ENCODE measurements around the gene KY. TPM values are rescaled to one million over a fixed set of nuclear protein-coding genes. Genes with fewer than 3 reads are reported as not detected.
"Not testable (repeated sequence)": the region's sequence is repeated elsewhere in the genome, so short reads cannot be mapped to it uniquely, and the experiment has no call there.

The KY gene
- total RNA-seq, 4 donors from 2014 or later = 0.20 to 2.2 (median 1.5) TPM; not detected in 1

DNA sequence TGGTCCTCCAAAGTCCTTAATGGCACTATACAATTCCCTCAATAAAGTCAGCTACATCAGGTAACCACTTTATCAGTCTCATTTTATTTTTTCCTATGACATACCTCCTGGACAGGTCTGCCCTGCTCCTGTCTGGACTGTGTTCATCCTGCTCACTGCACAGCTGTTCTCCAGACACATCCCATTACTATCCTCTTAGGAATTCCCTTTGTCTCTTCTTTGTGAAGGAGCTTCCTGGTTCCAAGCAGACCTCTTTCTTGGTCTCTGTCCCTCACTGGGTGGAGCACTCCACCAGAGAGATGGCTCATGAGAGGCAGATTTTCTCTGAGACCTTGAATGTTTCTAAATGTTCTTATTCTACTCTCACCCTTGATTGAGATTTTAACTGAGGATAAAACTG, 60.1 kb downstream of the KY start:
- no peaks in the 10 kb centered on the region for H3K4me1 ChIP-seq
- no peak for DNase-seq (ENCODE audit: low spot score in 2 of 2)
- H3K27ac ChIP-seq = no peak overlapping the region

GRCh38 chr3:134579141-134579665, 71.6 kb downstream of the KY start:
- Histone ChIP-seq H3K36me3 (peaks cover 0 to 12% (median 0%) of the 10 kb centered on the region in 3 donors), H3K9me3 (peaks cover 0 to 12% (median 0%) of the 10 kb centered on the region in 4 donors), H3K27ac (no peak overlapping the region), H3K4me1 (no peaks in the 10 kb centered on the region), H3K4me3 (no peak overlapping the region), H3K27me3 (no peaks in the 10 kb centered on the region)
- 91 to 92% methylated on average over 3 of the region's 3 CpGs for WGBS, 2 donors
- TF ChIP-seq EP300 (IDR thresholded peaks at IDR 0.05) = no peak
- TF ChIP-seq, protein P1, sequence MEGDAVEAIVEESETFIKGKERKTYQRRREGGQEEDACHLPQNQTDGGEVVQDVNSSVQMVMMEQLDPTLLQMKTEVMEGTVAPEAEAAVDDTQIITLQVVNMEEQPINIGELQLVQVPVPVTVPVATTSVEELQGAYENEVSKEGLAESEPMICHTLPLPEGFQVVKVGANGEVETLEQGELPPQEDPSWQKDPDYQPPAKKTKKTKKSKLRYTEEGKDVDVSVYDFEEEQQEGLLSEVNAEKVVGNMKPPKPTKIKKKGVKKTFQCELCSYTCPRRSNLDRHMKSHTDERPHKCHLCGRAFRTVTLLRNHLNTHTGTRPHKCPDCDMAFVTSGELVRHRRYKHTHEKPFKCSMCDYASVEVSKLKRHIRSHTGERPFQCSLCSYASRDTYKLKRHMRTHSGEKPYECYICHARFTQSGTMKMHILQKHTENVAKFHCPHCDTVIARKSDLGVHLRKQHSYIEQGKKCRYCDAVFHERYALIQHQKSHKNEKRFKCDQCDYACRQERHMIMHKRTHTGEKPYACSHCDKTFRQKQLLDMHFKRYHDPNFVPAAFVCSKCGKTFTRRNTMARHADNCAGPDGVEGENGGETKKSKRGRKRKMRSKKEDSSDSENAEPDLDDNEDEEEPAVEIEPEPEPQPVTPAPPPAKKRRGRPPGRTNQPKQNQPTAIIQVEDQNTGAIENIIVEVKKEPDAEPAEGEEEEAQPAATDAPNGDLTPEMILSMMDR (IDR thresholded peaks at IDR 0.05) = no peak
- no peak for DNase-seq (ENCODE audit: low spot score in 2 of 2)

More for the DNA sequence above, 60.1 kb downstream of the KY start:
- no peak for TF ChIP-seq POLR2A (IDR thresholded peaks at IDR 0.05)
- no peak for TF ChIP-seq EP300 (IDR thresholded peaks at IDR 0.05)
- TF ChIP-seq, protein P1 (IDR thresholded peaks at IDR 0.05) = no peak
- Histone ChIP-seq H3K4me3 (no peak overlapping the region), H3K9me3 (no peaks in the 10 kb centered on the region), H3K27me3 (no peaks in the 10 kb centered on the region), H3K36me3 (no peaks in the 10 kb centered on the region)

DNA sequence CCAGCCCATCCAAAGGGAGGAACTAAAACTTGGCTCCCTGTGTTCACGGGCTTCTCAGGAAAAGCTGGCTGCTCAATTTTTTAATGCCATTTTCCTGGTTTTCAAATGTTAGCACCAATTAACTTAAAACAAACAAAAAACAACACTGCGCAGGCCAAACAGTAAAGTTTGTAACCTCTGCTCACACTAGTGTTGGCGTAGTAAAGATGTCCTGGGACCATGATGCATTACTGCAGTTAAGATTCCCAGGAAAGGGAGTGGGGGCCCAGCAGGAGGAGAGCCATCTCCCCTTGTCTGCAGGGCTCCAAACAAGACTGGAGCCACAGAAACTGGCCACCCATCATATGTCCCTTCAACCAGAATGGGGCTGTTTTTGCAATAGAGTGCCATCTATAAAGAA, 74.0 kb downstream of the KY start:
- DNase-seq (ENCODE audit: low spot score in 2 of 2) = no peak
- Histone ChIP-seq H3K4me1 (no peaks in the 10 kb centered on the region), H3K9me3 (peaks cover 0 to 18% (median 0%) of the 10 kb centered on the region in 4 donors), H3K27me3 (no peaks in the 10 kb centered on the region), H3K4me3 (no peak overlapping the region), H3K36me3 (peaks cover 0 to 12% (median 0%) of the 10 kb centered on the region in 3 donors), H3K27ac (no peak overlapping the region)
- 56 to 71% methylated on average over 3 of the region's 3 CpGs for WGBS, 2 donors
- TF ChIP-seq, protein P1 (IDR thresholded peaks at IDR 0.05) = no peak
- TF ChIP-seq EP300 (IDR thresholded peaks at IDR 0.05) = no peak
- no peak for TF ChIP-seq POLR2A (IDR thresholded peaks at IDR 0.05)

- Histone ChIP-seq H3K4me1 (no peaks in the 10 kb centered on the region), H3K4me3 (no peak overlapping the region), H3K27ac (no peak overlapping the region), H3K9me3 (peaks cover 0 to 18% (median 0%) of the 10 kb centered on the region in 4 donors), H3K27me3 (no peaks in the 10 kb centered on the region), H3K36me3 (peaks cover 0 to 12% (median 0%) of the 10 kb centered on the region in 3 donors)
- 55 to 58% methylated on average over 6 of the region's 6 CpGs for WGBS, 2 donors
- TF ChIP-seq POLR2A (IDR thresholded peaks at IDR 0.05) = no peak
- TF ChIP-seq, protein P1 (IDR thresholded peaks at IDR 0.05) = no peak
- no peak for TF ChIP-seq EP300 (IDR thresholded peaks at IDR 0.05)
- DNase-seq (ENCODE audit: low spot score in 2 of 2) = no peak
These were observed 74.4 kb downstream of the KY start for GRCh38 chr3:134576426-134576825.

DNA sequence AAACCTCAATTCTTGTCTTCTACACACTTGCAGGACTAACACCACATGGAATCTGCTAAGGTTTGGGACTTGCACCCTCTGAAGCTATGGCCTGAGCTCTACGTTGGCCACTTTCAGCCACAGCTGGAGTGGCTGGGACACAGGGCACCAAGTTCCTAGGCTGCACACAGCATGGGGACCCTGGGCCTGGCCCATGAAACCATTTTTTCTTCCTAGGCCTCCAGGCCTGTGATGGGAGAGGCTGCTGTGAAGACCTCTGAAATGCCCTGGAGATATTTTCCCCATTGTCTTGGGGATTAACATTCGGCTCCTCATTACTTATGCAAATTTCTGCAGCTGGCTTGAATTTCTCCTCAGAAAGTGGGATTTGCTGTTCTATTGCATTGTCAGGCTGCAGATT, 80.9 kb downstream of the KY start:
- WGBS, 2 donors = 93 to 96% methylated on average over 2 of the region's 2 CpGs
- not testable (repeated sequence) for DNase-seq (ENCODE audit: low spot score in 2 of 2)

DNA sequence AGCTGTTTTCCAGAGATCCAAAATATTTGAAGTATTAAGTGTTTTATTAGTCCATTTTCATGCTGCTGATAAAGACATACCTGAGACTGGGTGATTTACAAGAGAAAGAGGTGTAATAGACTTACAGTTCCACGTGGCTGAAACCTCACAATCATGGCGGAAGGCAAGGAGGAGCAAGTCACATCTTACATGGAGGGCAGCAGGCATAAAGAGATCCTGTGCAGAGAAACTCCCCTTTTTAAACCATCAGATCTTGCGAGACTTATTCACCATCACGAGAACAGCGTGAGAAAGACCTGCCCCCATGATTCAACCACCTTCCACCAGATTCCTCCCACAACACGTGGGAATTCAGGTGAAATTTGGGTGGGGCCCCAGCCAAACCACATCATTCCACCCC, 82.0 kb downstream of the KY start:
- Histone ChIP-seq H3K4me3 (no peak overlapping the region), H3K36me3 (peaks cover 0 to 16% (median 0%) of the 10 kb centered on the region in 3 donors), H3K27ac (no peak overlapping the region), H3K9me3 (peaks cover 0 to 38% (median 0%) of the 10 kb centered on the region in 4 donors), H3K27me3 (no peaks in the 10 kb centered on the region), H3K4me1 (no peaks in the 10 kb centered on the region)
- TF ChIP-seq EP300 (IDR thresholded peaks at IDR 0.05) (no peak), POLR2A (IDR thresholded peaks at IDR 0.05) (no peak)
- TF ChIP-seq, protein P1 (IDR thresholded peaks at IDR 0.05) = no peak
- DNase-seq (ENCODE audit: low spot score in 2 of 2) = no peak
- WGBS, 2 donors = 79 to 92% methylated on average over 6 of the region's 6 CpGs

More for the DNA sequence above, 80.9 kb downstream of the KY start:
- H3K4me3 ChIP-seq, H3K27ac ChIP-seq, H3K36me3 ChIP-seq, H3K27me3 ChIP-seq, H3K4me1 ChIP-seq: not testable (repeated sequence)
- peaks cover 0 to 40% (median 0%) of the 10 kb centered on the region in 4 donors for H3K9me3 ChIP-seq

All from tibial nerve (tissue), 4 donors.